ENCODE results near the gene SLC4A1. TPM values are rescaled to one million over a fixed set of nuclear protein-coding genes. Genes with fewer than 3 reads are reported as not detected.
A peak's percentile ranks its signal among the peaks of the same experiment; 100 is the strongest.

SLC4A1 gene
- total RNA-seq, 2 donors from 2014 or later: 0.56 TPM; not detected in 1

DNA sequence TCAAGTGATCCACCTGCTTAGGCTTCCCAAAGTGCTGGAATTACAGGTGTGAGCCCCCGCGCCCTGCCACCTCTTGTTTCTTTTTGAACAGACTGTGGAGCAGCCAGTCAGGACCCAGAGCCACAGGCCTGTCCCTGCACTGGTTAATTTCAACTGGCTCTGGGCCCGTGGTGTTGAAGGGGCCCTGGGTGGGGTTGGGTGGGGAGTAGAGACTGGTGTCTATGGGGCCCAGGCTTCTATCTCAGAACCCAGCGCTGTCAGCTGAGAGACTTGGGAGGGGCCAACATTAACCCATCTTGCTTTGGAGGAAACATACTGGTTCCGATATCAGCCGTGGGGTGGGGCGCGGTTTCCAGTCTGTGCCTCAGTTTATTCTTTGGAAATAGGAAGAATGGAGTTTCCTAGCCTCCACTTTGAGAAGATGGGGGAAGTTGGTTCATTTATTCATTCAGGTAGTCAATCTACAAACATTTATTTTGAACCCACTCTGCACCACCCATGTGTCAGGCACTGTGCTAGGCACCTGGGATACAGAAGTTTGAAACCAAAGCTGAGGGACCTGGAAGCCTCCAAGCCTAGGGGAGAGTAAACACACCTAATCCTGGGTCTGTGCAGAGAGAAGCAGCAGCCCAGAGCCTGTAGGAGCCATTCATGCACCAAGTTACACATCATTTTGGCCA lies 15.5 kb upstream of the SLC4A1 start:
- Histone ChIP-seq H3K4me1 (ENCODE audit: control insufficient read depth in 1 of 2, low read depth in 2 of 2) (no peaks in the 10 kb centered on the region), H3K9me3 (no peaks in the 10 kb centered on the region), H3K4me3 (no peak overlapping the region), H3K27ac (no peak overlapping the region), H3K27me3 (replicated peaks; ENCODE audit: insufficient read depth) (no peaks in the 10 kb centered on the region), H3K36me3 (no peaks in the 10 kb centered on the region)
- DNase-seq (ENCODE audit: low spot score): no peak
- no peak for ATAC-seq (ENCODE audit: insufficient number of reproducible peaks, low FRiP score, low read depth)
- TF ChIP-seq, protein P1, sequence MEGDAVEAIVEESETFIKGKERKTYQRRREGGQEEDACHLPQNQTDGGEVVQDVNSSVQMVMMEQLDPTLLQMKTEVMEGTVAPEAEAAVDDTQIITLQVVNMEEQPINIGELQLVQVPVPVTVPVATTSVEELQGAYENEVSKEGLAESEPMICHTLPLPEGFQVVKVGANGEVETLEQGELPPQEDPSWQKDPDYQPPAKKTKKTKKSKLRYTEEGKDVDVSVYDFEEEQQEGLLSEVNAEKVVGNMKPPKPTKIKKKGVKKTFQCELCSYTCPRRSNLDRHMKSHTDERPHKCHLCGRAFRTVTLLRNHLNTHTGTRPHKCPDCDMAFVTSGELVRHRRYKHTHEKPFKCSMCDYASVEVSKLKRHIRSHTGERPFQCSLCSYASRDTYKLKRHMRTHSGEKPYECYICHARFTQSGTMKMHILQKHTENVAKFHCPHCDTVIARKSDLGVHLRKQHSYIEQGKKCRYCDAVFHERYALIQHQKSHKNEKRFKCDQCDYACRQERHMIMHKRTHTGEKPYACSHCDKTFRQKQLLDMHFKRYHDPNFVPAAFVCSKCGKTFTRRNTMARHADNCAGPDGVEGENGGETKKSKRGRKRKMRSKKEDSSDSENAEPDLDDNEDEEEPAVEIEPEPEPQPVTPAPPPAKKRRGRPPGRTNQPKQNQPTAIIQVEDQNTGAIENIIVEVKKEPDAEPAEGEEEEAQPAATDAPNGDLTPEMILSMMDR (IDR thresholded peaks at IDR 0.05): no peak

DNA sequence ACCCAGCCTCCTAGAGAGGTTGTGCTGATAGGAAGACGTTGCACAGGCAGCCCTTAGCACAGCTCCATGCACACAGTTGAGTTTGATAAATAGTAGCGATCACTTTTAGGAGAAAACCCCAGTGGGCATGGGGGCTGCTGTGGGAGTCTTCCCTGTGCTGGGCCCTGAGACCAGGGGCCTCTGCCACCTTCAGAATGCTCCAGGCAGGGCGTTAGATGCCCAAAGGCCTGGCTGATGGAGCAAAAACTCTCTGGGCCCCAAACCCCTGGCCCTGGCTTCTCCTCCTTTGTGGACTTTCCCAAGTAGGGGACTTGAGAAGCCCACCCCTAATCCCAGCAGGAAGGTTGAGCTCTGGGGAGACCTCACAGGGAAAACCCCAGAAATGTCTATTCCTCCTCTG lies 14.3 kb upstream of the SLC4A1 start:
- H3K4me3 ChIP-seq: no peak overlapping the region
- no peak overlapping the region for H3K27ac ChIP-seq
- DNase-seq (ENCODE audit: low spot score) (no peak), ATAC-seq (ENCODE audit: insufficient number of reproducible peaks, low FRiP score, low read depth) (no peak)
- TF ChIP-seq, protein P1 (IDR thresholded peaks at IDR 0.05): no peak
- H3K4me1 ChIP-seq (ENCODE audit: control insufficient read depth in 1 of 2, low read depth in 2 of 2): no peaks in the 10 kb centered on the region
- no peaks in the 10 kb centered on the region for H3K27me3 ChIP-seq (replicated peaks; ENCODE audit: insufficient read depth)
- H3K9me3 ChIP-seq: no peaks in the 10 kb centered on the region
- H3K36me3 ChIP-seq: no peaks in the 10 kb centered on the region

DNA sequence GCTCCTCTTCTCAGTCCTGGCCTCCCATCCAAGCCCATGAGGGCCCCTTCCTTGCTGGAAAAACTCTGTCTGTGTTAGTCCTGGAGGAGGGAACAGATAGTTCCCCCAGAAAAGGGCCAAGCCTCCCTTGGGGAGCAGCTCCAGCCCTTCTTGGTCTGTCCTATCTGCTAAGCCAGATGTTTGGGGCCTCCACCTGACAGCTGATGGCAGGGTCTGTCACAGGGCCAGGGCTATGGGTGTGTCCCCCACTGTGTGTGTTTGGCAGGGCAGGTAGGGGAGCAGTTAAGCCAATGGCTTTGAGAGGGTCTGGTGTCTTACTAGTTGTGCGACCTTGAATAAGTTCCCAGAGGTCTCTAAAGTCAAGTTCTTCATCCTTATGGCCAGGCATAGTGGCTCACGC lies 13.6 kb upstream of the SLC4A1 start:
- Histone ChIP-seq H3K36me3 (no peaks in the 10 kb centered on the region), H3K27me3 (replicated peaks; ENCODE audit: insufficient read depth) (no peaks in the 10 kb centered on the region), H3K9me3 (no peaks in the 10 kb centered on the region), H3K4me3 (no peak overlapping the region), H3K4me1 (ENCODE audit: control insufficient read depth in 1 of 2, low read depth in 2 of 2) (no peaks in the 10 kb centered on the region), H3K27ac (no peak overlapping the region)
- TF ChIP-seq, protein P1 (IDR thresholded peaks at IDR 0.05): no peak
- DNase-seq (ENCODE audit: low spot score) (no peak), ATAC-seq (ENCODE audit: insufficient number of reproducible peaks, low FRiP score, low read depth) (no peak)

DNA sequence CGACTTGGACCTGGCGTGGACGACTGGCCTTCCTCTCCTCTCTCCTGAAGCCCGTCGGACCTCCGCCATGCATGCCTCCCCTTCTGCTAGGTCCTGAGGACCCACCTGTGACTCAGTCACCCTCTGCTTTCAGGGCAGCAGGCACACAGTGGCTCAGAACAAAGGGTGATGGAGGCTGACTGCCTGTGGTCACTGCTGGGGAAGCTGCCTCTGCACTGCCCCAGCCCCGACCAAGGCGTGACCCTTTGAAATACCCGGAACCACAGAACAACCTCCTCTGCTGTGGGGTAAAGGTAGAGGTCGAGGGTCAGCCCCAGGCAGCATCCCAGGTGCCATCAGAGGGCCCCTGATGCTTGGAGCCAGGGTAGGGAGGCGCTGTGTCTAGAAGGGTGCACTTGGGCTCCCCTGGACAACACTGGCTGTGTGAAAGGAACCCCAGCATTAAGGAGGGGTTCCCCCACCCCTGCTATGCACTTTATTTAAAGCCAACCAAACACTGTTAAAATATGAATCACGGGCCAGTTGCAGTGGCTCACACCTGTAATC lies 12.5 kb upstream of the SLC4A1 start:
- TF ChIP-seq, protein P1 (IDR thresholded peaks at IDR 0.05): no peak
- ATAC-seq (ENCODE audit: insufficient number of reproducible peaks, low FRiP score, low read depth): no peak

DNA sequence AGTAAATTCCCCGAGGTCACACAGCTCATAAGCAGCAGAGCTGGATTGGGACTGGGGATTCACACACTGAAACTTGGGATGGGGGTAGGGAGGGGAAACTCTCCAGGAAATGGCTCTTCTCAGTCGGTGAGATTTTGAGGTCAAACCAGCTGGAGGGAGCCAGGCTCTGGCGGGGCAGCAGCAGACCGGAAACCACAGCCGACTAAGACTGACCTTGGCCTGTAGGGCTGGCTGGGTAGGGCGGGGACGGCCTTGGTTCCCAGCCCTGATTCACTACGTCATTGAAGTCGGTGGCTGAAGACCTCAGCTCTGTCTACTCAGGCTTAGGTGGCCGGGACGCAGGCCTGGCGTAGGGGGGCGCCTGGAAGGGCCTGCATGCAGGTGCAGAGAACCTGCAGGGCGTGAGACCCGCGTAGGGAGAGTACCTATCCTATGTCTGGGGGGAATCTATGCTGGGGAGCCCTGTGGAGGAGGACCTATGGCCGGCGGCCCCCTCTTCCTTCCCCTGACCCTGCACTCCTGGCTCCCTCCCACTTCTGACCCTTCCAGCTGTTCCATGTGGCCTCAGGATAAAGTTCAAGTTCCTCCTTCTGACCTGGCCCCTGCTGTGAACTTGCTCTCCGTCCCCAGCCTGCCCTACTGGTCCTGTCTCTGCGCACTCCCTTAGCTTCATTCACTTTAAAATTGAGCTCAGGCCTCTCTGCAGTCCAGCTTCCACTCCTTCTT lies 11.9 kb upstream of the SLC4A1 start:
- no peaks in the 10 kb centered on the region for H3K36me3 ChIP-seq
- no peaks in the 10 kb centered on the region for H3K9me3 ChIP-seq
- H3K4me1 ChIP-seq (ENCODE audit: control insufficient read depth in 1 of 2, low read depth in 2 of 2): no peaks in the 10 kb centered on the region
- TF ChIP-seq, protein P1 (IDR thresholded peaks at IDR 0.05): no peak
- peak; percentile 12 for DNase-seq (ENCODE audit: low spot score)
- H3K27ac ChIP-seq: peak overlapping the region in 1 of 2 donors; percentile 17
- ATAC-seq (ENCODE audit: insufficient number of reproducible peaks, low FRiP score, low read depth): no peak
- no peak overlapping the region for H3K4me3 ChIP-seq
- H3K27me3 ChIP-seq (replicated peaks; ENCODE audit: insufficient read depth): no peaks in the 10 kb centered on the region

More for the DNA sequence above, 12.5 kb upstream of the SLC4A1 start:
- H3K27me3 ChIP-seq (replicated peaks; ENCODE audit: insufficient read depth): no peaks in the 10 kb centered on the region
- H3K9me3 ChIP-seq: no peaks in the 10 kb centered on the region
- no peaks in the 10 kb centered on the region for H3K36me3 ChIP-seq
- no peak for DNase-seq (ENCODE audit: low spot score)
- H3K4me3 ChIP-seq: no peak overlapping the region
- H3K4me1 ChIP-seq (ENCODE audit: control insufficient read depth in 1 of 2, low read depth in 2 of 2): no peaks in the 10 kb centered on the region
- H3K27ac ChIP-seq: no peak overlapping the region
